K562 (cell line): ENCODE measurements around the gene PTCH1. TPM values are rescaled to one million over a fixed set of nuclear protein-coding genes. Genes with fewer than 3 reads are reported as not detected.

ENCODE experiments used
- CREM ChIP-seq: IDR thresholded peaks from 2 replicates; pipeline ENCODE4 v1.6.1; 2014; ENCODE audit warnings: antibody characterized with exemption, low read depth
- DACH1 ChIP-seq: fragments of 450-650 bp; IDR thresholded peaks from 2 replicates; pipeline ENCODE4 v1.6.1; 2018; ENCODE audit not compliant: partially characterized antibody
- MLLT1 ChIP-seq, 2 experiments: fragments of 450-650 bp; IDR thresholded peaks; 2 replicates each; pipeline ENCODE4 v1.6.1; 2016
- NFE2 ChIP-seq: IDR thresholded peaks from 2 replicates; pipeline ENCODE4 v1.6.1; 2014; ENCODE audit warnings: antibody characterized with exemption, low read depth
- NR2C1 ChIP-seq, 2 experiments: fragments of 450-650 bp; IDR thresholded peaks; 2 replicates each; pipeline ENCODE4 v1.6.1; 2017; ENCODE audit warnings: mild to moderate bottlenecking in 2 of 2, antibody characterized with exemption in 1 of 2, inconsistent platforms in 1 of 2, missing compliant biosample characterization in 1 of 2, missing genetic modification characterization in 1 of 2
- PPARD ChIP-seq: fragments of 250-450 bp; sonication (Bioruptor Pico); IDR thresholded peaks from 2 replicates; pipeline ENCODE4 v1.8.0; 2022; ENCODE audit warnings: inconsistent platforms, mild to moderate bottlenecking, moderate library complexity
- TRIM24 ChIP-seq, 2 experiments: fragments of 450-650 bp; IDR thresholded peaks; 2 replicates each; pipeline ENCODE4 v1.6.1; 2016
- ZFP1 ChIP-seq: fragments of 450-650 bp; formaldehyde crosslinking; IDR thresholded peaks from 2 replicates; pipeline ENCODE4 v1.4.0; 2020; ENCODE audit warnings: mild to moderate bottlenecking, mixed read lengths
- ZKSCAN1 ChIP-seq: fragments of 150-350 bp; IDR thresholded peaks from 2 replicates; pipeline ENCODE4 v1.6.1; 2016; ENCODE audit warnings: low read depth, low read length
- ZNF23 ChIP-seq: fragments of 250-450 bp; sonication (Bioruptor Pico); IDR thresholded peaks from 2 replicates; pipeline ENCODE4 v1.4.0; 2020; ENCODE audit warnings: mild to moderate bottlenecking
- ZNF507 ChIP-seq: conservative IDR thresholded peaks from 2 replicates; pipeline ENCODE4 v1.6.1; 2017; ENCODE audit warnings: missing genetic modification characterization, missing compliant biosample characterization
- polyA plus RNA-seq, 8 experiments: library from polyadenylated mRNA; depleted of rRNA in 4 of 8; stranded (reverse) in 5 of 8; unstranded in 3 of 8; fragments of >200 nt; fragmentation: Nextera tagmentation in 2 of 8; fragmentation: Illumina TruSeq in 1 of 8; extraction: Ambion mirVana in 2 of 8; extraction: Trizol in 1 of 8; gene quantifications; 2 replicates each; pipeline versions ENCODE4 v1.2.1 to v1.2.3, GENCODE V29; 2011 to 2014; ENCODE audit warnings: inconsistent platforms in 1 of 8, missing spikeins in 1 of 8
- total RNA-seq, 7 experiments: library from RNA; depleted of rRNA in 6 of 7; stranded (reverse); fragments of >200 nt in 6 of 7; fragmentation: Illumina TruSeq in 2 of 7; extraction: Trizol in 2 of 7; gene quantifications; 2 replicates each; pipeline versions ENCODE4 v1.2.1 to v1.2.3, GENCODE V29; 2011 to 2021; ENCODE audit warnings: low replicate concordance in 1 of 7
- TF ChIP-seq, protein P1 (sequence below), 2 experiments: fragments of 450-650 bp; IDR thresholded peaks; 2 replicates each; pipeline ENCODE4 v1.6.1; 2016; ENCODE audit warnings: mild to moderate bottlenecking in 2 of 2, borderline replicate concordance in 1 of 2, low read depth in 1 of 2, moderate library complexity in 1 of 2
- TF ChIP-seq, protein P2 (sequence below): fragments of 250-450 bp; sonication (Bioruptor Pico); IDR thresholded peaks from 2 replicates; pipeline ENCODE4 v1.5.0; 2020; ENCODE audit warnings: mild to moderate bottlenecking
- TF ChIP-seq, protein P3 (sequence below): sonication (generic); formaldehyde crosslinking; IDR thresholded peaks from 2 replicates; pipeline ENCODE4 v1.8.0; 2022; ENCODE audit warnings: missing genetic modification reagents, mild to moderate bottlenecking, borderline replicate concordance

The PTCH1 gene
- total and polyA plus RNA-seq, 9 of the 15 experiments (the other 6 are each of a cell fraction or from before 2014, with no cell fraction given), result 0.70 to 9.9 (median 3.8) TPM

GRCh38 chr9:95507464-95508241 lies 9.1 kb downstream of the PTCH1 start (continued):
- TF ChIP-seq, protein P1, sequence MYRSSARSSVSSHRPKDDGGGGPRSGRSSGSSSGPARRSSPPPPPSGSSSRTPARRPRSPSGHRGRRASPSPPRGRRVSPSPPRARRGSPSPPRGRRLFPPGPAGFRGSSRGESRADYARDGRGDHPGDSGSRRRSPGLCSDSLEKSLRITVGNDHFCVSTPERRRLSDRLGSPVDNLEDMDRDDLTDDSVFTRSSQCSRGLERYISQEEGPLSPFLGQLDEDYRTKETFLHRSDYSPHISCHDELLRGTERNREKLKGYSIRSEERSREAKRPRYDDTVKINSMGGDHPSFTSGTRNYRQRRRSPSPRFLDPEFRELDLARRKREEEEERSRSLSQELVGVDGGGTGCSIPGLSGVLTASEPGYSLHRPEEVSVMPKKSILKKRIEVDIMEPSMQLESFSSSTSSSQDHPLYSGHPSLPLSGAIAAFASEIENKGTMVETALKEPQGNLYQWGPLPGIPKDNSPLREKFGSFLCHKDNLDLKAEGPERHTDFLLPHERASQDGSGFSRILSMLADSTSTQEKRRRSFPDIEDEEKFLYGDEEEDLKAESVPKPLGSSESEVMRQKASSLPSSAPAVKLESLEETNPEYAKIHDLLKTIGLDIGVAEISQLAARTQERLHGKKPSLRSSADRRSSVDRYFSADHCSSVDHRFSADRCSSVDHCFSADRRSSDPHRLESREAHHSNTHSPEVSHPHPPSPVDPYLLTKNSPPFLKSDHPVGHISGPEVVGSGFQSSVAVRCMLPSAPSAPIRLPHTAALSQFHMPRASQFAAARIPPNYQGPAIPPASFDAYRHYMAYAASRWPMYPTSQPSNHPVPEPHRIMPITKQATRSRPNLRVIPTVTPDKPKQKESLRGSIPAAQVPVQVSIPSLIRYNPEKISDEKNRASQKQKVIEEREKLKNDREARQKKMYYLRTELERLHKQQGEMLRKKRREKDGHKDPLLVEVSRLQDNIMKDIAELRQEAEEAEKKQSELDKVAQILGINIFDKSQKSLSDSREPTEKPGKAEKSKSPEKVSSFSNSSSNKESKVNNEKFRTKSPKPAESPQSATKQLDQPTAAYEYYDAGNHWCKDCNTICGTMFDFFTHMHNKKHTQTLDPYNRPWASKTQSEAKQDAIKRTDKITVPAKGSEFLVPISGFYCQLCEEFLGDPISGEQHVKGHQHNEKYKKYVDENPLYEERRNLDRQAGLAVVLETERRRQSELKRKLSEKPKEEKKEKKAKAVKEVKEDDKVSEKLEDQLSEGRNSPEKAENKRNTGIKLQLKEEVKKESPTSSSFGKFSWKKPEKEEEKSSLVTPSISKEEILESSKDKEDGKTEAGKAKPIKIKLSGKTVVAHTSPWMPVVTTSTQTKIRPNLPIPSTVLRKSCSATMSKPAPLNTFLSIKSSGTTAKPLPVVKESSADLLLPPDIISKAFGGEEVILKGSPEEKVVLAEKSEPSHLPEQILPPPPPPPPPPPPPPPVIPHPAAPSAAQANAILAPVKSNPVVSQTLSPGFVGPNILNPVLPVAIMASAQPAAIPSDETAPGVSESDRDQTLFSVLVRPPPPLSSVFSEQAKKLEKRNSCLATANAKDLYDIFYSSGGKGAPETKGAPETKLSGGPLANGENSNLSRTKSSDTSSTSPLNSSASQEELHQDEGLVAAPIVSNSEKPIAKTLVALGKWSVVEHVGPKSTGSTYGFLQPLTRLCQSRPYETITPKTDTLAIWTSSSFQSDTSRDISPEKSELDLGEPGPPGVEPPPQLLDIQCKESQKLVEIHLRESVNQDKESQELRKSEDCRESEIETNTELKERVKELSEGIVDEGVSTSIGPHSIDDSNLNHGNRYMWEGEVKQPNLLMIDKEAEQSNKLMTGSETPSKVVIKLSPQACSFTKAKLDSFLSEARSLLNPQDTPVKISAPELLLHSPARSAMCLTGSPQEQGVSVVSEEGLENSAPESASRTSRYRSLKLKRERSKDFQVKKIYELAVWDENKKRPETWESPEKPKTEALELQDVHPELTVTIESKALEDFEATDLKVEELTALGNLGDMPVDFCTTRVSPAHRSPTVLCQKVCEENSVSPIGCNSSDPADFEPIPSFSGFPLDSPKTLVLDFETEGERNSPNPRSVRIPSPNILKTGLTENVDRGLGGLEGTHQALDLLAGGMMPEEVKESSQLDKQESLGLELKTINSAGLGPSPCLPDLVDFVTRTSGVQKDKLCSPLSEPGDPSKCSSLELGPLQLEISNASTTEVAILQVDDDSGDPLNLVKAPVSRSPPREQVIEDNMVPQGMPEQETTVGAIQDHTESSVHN (IDR thresholded peaks at IDR 0.05; ENCODE audit: borderline replicate concordance in 1 of 2, low read depth in 1 of 2), result no peak
- no peak for TF ChIP-seq NR2C1 (IDR thresholded peaks at IDR 0.05)
- no peak for TF ChIP-seq NR2C1 (tag; IDR thresholded peaks at IDR 0.05)
- TF ChIP-seq MLLT1 (IDR thresholded peaks at IDR 0.05), result peak; percentile 69 to 79
- TF ChIP-seq CREM, result no peak
- TF ChIP-seq PPARD (CRISPR knock-in tag), result no peak
- TF ChIP-seq ZFP1 (CRISPR knock-in tag), result no peak
- no peak for TF ChIP-seq ZKSCAN1
- no peak for TF ChIP-seq DACH1
- no peak for TF ChIP-seq ZNF507
- TF ChIP-seq TRIM24 (IDR thresholded peaks at IDR 0.05), result peak in 1 of 2 experiments; percentile 30; a peak in 1 of 4 replicates
- no peak for TF ChIP-seq NFE2
- no peak for TF ChIP-seq ZNF23 (CRISPR knock-in tag)
- TF ChIP-seq, protein P2, sequence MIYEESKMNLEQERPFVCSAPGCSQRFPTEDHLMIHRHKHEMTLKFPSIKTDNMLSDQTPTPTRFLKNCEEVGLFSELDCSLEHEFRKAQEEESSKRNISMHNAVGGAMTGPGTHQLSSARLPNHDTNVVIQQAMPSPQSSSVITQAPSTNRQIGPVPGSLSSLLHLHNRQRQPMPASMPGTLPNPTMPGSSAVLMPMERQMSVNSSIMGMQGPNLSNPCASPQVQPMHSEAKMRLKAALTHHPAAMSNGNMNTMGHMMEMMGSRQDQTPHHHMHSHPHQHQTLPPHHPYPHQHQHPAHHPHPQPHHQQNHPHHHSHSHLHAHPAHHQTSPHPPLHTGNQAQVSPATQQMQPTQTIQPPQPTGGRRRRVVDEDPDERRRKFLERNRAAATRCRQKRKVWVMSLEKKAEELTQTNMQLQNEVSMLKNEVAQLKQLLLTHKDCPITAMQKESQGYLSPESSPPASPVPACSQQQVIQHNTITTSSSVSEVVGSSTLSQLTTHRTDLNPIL (CRISPR knock-in tag), result no peak
- TF ChIP-seq, protein P3, sequence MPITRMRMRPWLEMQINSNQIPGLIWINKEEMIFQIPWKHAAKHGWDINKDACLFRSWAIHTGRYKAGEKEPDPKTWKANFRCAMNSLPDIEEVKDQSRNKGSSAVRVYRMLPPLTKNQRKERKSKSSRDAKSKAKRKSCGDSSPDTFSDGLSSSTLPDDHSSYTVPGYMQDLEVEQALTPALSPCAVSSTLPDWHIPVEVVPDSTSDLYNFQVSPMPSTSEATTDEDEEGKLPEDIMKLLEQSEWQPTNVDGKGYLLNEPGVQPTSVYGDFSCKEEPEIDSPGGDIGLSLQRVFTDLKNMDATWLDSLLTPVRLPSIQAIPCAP (CRISPR knock-in tag), result no peak
